DOHH2 (cell line): Measurements from ENCODE around the gene COG3.

ENCODE experiments used
- H3F3A ChIP-seq: fragments of 200-600 bp; sonication (generic), shearing (Covaris generic); 2 replicates; pipeline ENCODE4 v1.6.0; 2016; ENCODE audit warnings: antibody characterized with exemption, mild to moderate bottlenecking; ENCODE audit not compliant: control insufficient read depth, insufficient read depth
- H3K27ac ChIP-seq: fragments of 200-600 bp; sonication (generic); 2 replicates; pipeline ENCODE4 v1.5.1; 2014; ENCODE audit warnings: low read depth, mild to moderate bottlenecking, low read length, moderate library complexity
- H3K27me3 ChIP-seq: fragments of 200-600 bp; sonication (generic); 2 replicates; pipeline ENCODE4 v1.6.1; 2014; ENCODE audit warnings: mild to moderate bottlenecking, low read length, mixed read lengths; ENCODE audit not compliant: control insufficient read depth
- H3K36me3 ChIP-seq: fragments of 200-600 bp; sonication (generic); 2 replicates; pipeline ENCODE4 v1.6.1; 2014; ENCODE audit warnings: mild to moderate bottlenecking, low read length, moderate library complexity, mixed read lengths; ENCODE audit not compliant: control insufficient read depth
- H3K4me1 ChIP-seq: fragments of 200-600 bp; sonication (generic); 2 replicates; pipeline ENCODE4 v1.6.1; 2014; ENCODE audit warnings: mild to moderate bottlenecking, low read length, mixed read lengths; ENCODE audit not compliant: control insufficient read depth
- H3K4me2 ChIP-seq: fragments of 200-600 bp; sonication (generic); 2 replicates; pipeline ENCODE4 v1.6.0; 2014; ENCODE audit warnings: mild to moderate bottlenecking, low read length, moderate library complexity
- H3K4me3 ChIP-seq: fragments of 200-600 bp; sonication (generic); 2 replicates; pipeline ENCODE4 v1.5.1; 2014; ENCODE audit warnings: mild to moderate bottlenecking, low read length, mixed read lengths
- H3K79me2 ChIP-seq: fragments of 200-600 bp; sonication (generic); 2 replicates; pipeline ENCODE4 v1.6.1; 2014; ENCODE audit warnings: mild to moderate bottlenecking, low read length, mixed read lengths; ENCODE audit not compliant: control insufficient read depth
- H3K9me2 ChIP-seq: fragments of 200-600 bp; sonication (generic); replicated peaks from 2 replicates; pipeline ENCODE4 v1.6.1; 2014; ENCODE audit warnings: mild to moderate bottlenecking, low read length, mixed read lengths; ENCODE audit not compliant: control insufficient read depth
- H3K9me3 ChIP-seq: fragments of 200-600 bp; sonication (generic); 2 replicates; pipeline ENCODE4 v1.6.1; 2014; ENCODE audit warnings: antibody characterized with exemption, low read length, mixed read lengths; ENCODE audit not compliant: control insufficient read depth, insufficient read depth
- H4K20me1 ChIP-seq: fragments of 200-600 bp; sonication (generic); 2 replicates; pipeline ENCODE4 v1.6.0; 2014; ENCODE audit warnings: low read depth, mild to moderate bottlenecking, antibody characterized with exemption, low read length, moderate library complexity; ENCODE audit not compliant: control insufficient read depth, insufficient read depth
- EZH2phosphoT487 ChIP-seq: fragments of 200-600 bp; sonication (generic); IDR thresholded peaks from 2 replicates; pipeline ENCODE4 v1.6.1; 2017; ENCODE audit warnings: borderline replicate concordance, mild to moderate bottlenecking, antibody characterized with exemption, low read length, moderate library complexity, mixed read lengths
- TF ChIP-seq, protein P1 (sequence below): fragments of 200-600 bp; sonication (generic); IDR thresholded peaks from one replicate; pipeline ENCODE4 v1.5.1; 2014; ENCODE audit warnings: antibody characterized with exemption, mild to moderate bottlenecking, low read depth, low read length; ENCODE audit not compliant: poor library complexity, severe bottlenecking

Gene COG3

GRCh38 chr13:45564133-45564776, 99.5 kb downstream of the COG3 start:
- no peak for TF ChIP-seq EZH2phosphoT487
- TF ChIP-seq, protein P1, sequence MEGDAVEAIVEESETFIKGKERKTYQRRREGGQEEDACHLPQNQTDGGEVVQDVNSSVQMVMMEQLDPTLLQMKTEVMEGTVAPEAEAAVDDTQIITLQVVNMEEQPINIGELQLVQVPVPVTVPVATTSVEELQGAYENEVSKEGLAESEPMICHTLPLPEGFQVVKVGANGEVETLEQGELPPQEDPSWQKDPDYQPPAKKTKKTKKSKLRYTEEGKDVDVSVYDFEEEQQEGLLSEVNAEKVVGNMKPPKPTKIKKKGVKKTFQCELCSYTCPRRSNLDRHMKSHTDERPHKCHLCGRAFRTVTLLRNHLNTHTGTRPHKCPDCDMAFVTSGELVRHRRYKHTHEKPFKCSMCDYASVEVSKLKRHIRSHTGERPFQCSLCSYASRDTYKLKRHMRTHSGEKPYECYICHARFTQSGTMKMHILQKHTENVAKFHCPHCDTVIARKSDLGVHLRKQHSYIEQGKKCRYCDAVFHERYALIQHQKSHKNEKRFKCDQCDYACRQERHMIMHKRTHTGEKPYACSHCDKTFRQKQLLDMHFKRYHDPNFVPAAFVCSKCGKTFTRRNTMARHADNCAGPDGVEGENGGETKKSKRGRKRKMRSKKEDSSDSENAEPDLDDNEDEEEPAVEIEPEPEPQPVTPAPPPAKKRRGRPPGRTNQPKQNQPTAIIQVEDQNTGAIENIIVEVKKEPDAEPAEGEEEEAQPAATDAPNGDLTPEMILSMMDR, result no peak
- no peak overlapping the region for H3K4me2 ChIP-seq
- H3K9me2 ChIP-seq, result no peaks in the 10 kb centered on the region
- no peak overlapping the region for H3K4me3 ChIP-seq
- no peaks in the 10 kb centered on the region for H3K79me2 ChIP-seq
- H3F3A ChIP-seq, result no peaks in the 10 kb centered on the region
- H3K9me3 ChIP-seq, result no peaks in the 10 kb centered on the region
- H3K27me3 ChIP-seq, result no peaks in the 10 kb centered on the region
- H3K27ac ChIP-seq, result no peak overlapping the region
- H3K36me3 ChIP-seq, result no peaks in the 10 kb centered on the region
- H4K20me1 ChIP-seq, result no peaks in the 10 kb centered on the region
- no peaks in the 10 kb centered on the region for H3K4me1 ChIP-seq

DNA sequence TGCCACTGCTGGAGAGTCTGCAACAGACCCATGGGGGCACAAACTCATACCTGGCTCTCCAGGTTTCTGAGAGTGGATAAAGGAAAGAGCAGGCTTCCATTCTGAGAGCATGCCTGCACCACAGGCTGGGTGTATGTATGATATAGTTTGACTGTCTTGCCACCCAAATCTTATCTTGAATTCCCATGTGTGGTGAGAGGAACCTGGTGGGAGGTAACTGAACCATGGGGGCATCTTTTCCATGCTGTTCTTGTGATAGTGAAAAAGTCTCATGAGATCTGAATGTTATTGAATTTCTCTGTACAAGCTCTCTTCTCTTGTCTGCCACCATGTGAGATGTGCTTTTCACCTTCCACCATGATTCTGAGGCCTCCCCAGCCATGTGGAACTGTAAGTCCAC, 100.6 kb downstream of the COG3 start:
- Histone ChIP-seq H3K79me2 (no peaks in the 10 kb centered on the region), H3K27ac (no peak overlapping the region), H3K4me2 (no peak overlapping the region)

GRCh38 chr13:45575146-45575829, 110.5 kb downstream of the COG3 start:
- TF ChIP-seq, protein P1, result no peak
- no peak for TF ChIP-seq EZH2phosphoT487
- Histone ChIP-seq H3F3A (no peaks in the 10 kb centered on the region), H3K27me3 (no peaks in the 10 kb centered on the region), H4K20me1 (no peaks in the 10 kb centered on the region), H3K9me2 (no peaks in the 10 kb centered on the region), H3K4me3 (no peak overlapping the region), H3K36me3 (no peaks in the 10 kb centered on the region), H3K27ac (no peak overlapping the region), H3K4me1 (no peaks in the 10 kb centered on the region), H3K9me3 (no peaks in the 10 kb centered on the region), H3K4me2 (no peak overlapping the region), H3K79me2 (no peaks in the 10 kb centered on the region)

More for the DNA sequence above, 100.6 kb downstream of the COG3 start:
- H3F3A ChIP-seq, result no peaks in the 10 kb centered on the region
- no peaks in the 10 kb centered on the region for H3K27me3 ChIP-seq
- H3K4me1 ChIP-seq, result no peaks in the 10 kb centered on the region
- no peaks in the 10 kb centered on the region for H3K36me3 ChIP-seq
- H3K4me3 ChIP-seq, result no peak overlapping the region
- TF ChIP-seq EZH2phosphoT487, result no peak
- TF ChIP-seq, protein P1, result no peak
- no peaks in the 10 kb centered on the region for H3K9me2 ChIP-seq
- H3K9me3 ChIP-seq, result no peaks in the 10 kb centered on the region
- no peaks in the 10 kb centered on the region for H4K20me1 ChIP-seq
